ENCODE results near the gene PAPPA2. TPM values are rescaled to one million over a fixed set of nuclear protein-coding genes. Genes with fewer than 3 reads are reported as not detected.

Gene PAPPA2, protein sequence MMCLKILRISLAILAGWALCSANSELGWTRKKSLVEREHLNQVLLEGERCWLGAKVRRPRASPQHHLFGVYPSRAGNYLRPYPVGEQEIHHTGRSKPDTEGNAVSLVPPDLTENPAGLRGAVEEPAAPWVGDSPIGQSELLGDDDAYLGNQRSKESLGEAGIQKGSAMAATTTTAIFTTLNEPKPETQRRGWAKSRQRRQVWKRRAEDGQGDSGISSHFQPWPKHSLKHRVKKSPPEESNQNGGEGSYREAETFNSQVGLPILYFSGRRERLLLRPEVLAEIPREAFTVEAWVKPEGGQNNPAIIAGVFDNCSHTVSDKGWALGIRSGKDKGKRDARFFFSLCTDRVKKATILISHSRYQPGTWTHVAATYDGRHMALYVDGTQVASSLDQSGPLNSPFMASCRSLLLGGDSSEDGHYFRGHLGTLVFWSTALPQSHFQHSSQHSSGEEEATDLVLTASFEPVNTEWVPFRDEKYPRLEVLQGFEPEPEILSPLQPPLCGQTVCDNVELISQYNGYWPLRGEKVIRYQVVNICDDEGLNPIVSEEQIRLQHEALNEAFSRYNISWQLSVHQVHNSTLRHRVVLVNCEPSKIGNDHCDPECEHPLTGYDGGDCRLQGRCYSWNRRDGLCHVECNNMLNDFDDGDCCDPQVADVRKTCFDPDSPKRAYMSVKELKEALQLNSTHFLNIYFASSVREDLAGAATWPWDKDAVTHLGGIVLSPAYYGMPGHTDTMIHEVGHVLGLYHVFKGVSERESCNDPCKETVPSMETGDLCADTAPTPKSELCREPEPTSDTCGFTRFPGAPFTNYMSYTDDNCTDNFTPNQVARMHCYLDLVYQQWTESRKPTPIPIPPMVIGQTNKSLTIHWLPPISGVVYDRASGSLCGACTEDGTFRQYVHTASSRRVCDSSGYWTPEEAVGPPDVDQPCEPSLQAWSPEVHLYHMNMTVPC (N-terminal part only)
- total RNA-seq, result not detected

DNA sequence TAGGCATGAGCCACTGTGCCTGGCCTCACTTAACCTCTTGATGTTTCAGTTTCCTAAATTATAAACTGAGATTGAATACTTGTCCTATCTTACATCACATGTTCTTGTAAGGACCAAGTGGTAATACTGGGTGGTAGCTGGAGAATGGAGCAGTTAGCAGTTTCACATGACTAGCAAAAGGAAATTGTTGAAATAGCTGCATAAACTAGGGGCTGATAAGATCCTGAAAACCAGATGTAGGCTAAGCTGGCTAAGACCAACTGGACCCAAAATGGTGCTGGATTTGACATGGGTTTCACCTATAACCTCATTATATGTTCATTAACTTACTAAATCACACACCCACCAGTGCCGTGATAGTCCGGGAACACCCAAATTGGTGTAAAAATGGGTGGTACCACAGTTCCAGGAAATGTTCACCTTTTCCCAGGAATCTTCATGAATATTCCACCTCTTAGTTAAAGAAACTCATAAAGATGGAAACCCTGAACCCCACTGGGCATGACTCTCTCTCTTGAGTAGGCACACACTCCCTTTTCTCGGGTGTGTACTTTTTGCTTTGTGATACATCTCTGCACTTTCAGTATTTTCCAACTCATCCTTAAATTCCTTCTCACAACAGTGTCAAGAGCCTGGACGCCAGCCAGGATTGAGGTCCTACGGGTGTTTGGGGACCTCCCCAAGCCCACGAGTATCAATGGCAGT is at the start of gene PAPPA2:
PAPPA2 (plus strand) TSS at position 502 of the 705 bp plus-strand sequence. CDS start 93,148 bp downstream, outside the sequence.

